K562 (cell line): Measurements from ENCODE around the gene IL1F10. TPM values are rescaled to one million over a fixed set of nuclear protein-coding genes. Genes with fewer than 3 reads are reported as not detected.

ENCODE experiments used
- BDP1 ChIP-seq: IDR thresholded peaks from 3 replicates; pipeline ENCODE4 v1.6.1; 2011; ENCODE audit not compliant: insufficient read length, insufficient read depth
- CXXC5 ChIP-seq: fragments of 250-450 bp; sonication (Bioruptor Pico); IDR thresholded peaks from 2 replicates; pipeline ENCODE4 v1.8.0; 2022; ENCODE audit warnings: inconsistent platforms, mild to moderate bottlenecking, moderate library complexity
- DPF2 ChIP-seq: fragments of 450-650 bp; IDR thresholded peaks from 2 replicates; pipeline ENCODE4 v1.6.1; 2016
- HDAC3 ChIP-seq: fragments of 450-650 bp; IDR thresholded peaks from 2 replicates; pipeline ENCODE4 v1.6.1; 2018; ENCODE audit warnings: borderline replicate concordance, mild to moderate bottlenecking, moderate library complexity; ENCODE audit not compliant: partially characterized antibody
- IFI16 ChIP-seq: fragments of 250-450 bp; sonication (Bioruptor Pico); IDR thresholded peaks from 2 replicates; pipeline ENCODE4 v2.1.2; 2022; ENCODE audit warnings: mild to moderate bottlenecking, inconsistent platforms
- NR0B1 ChIP-seq: fragments of 450-650 bp; IDR thresholded peaks from one replicate; pipeline ENCODE4 v1.6.1; 2018; ENCODE audit warnings: mild to moderate bottlenecking, moderate library complexity; ENCODE audit not compliant: partially characterized antibody
- NR4A1 ChIP-seq, 2 experiments: fragments of 250-450 bp in 1 of 2; fragments of 450-650 bp in 1 of 2; sonication (Bioruptor Pico) in 1 of 2; IDR thresholded peaks; 2 replicates each; pipeline versions ENCODE4 v1.4.0 to v1.6.1; 2016 to 2020; ENCODE audit warnings: mild to moderate bottlenecking in 2 of 2, missing compliant biosample characterization in 1 of 2, missing genetic modification characterization in 1 of 2, moderate library complexity in 1 of 2
- OTX1 ChIP-seq: fragments of 450-650 bp; formaldehyde crosslinking; IDR thresholded peaks from 2 replicates; pipeline ENCODE4 v1.4.0; 2022; ENCODE audit warnings: mild to moderate bottlenecking
- PHB2 ChIP-seq: fragments of 450-650 bp; IDR thresholded peaks from 2 replicates; pipeline ENCODE4 v1.6.1; 2017; ENCODE audit warnings: low read depth
- PRDM10 ChIP-seq: fragments of 450-650 bp; IDR thresholded peaks from 2 replicates; pipeline ENCODE4 v1.6.1; 2018; ENCODE audit not compliant: partially characterized antibody
- SMARCB1 ChIP-seq: IDR thresholded peaks from 2 replicates; pipeline ENCODE4 v1.6.1; 2011; ENCODE audit warnings: improper control_type of control experiment, low read depth; ENCODE audit not compliant: insufficient read length
- SMARCE1 ChIP-seq: fragments of 450-650 bp; IDR thresholded peaks from 2 replicates; pipeline ENCODE4 v1.7.1; 2016; ENCODE audit warnings: mild to moderate bottlenecking
- TAL1 ChIP-seq: fragments of 450-650 bp; IDR thresholded peaks from 2 replicates; pipeline ENCODE4 v1.6.1; 2016; ENCODE audit warnings: mild to moderate bottlenecking
- TOE1 ChIP-seq, 2 experiments: fragments of 450-650 bp in 1 of 2; sonication (generic) in 1 of 2; formaldehyde crosslinking in 1 of 2; IDR thresholded peaks; 2 replicates each; pipeline versions ENCODE4 v1.7.1 to v1.8.0; 2016 to 2022; ENCODE audit warnings: borderline replicate concordance in 2 of 2, mild to moderate bottlenecking in 2 of 2, antibody characterized with exemption in 1 of 2, inconsistent platforms in 1 of 2, low read depth in 1 of 2, missing genetic modification reagents in 1 of 2, moderate library complexity in 1 of 2
- XRCC5 ChIP-seq: fragments of 200-400 bp; formaldehyde crosslinking; IDR thresholded peaks from 2 replicates; pipeline ENCODE4 v1.6.1; 2017; ENCODE audit warnings: low read depth, mild to moderate bottlenecking, low read length
- polyA plus RNA-seq, 8 experiments: library from polyadenylated mRNA; depleted of rRNA in 4 of 8; stranded (reverse) in 5 of 8; unstranded in 3 of 8; fragments of >200 nt; fragmentation: Nextera tagmentation in 2 of 8; fragmentation: Illumina TruSeq in 1 of 8; extraction: Ambion mirVana in 2 of 8; extraction: Trizol in 1 of 8; gene quantifications; 2 replicates each; pipeline versions ENCODE4 v1.2.1 to v1.2.3, GENCODE V29; 2011 to 2014; ENCODE audit warnings: inconsistent platforms in 1 of 8, missing spikeins in 1 of 8
- total RNA-seq, 7 experiments: library from RNA; depleted of rRNA in 6 of 7; stranded (reverse); fragments of >200 nt in 6 of 7; fragmentation: Illumina TruSeq in 2 of 7; extraction: Trizol in 2 of 7; gene quantifications; 2 replicates each; pipeline versions ENCODE4 v1.2.1 to v1.2.3, GENCODE V29; 2011 to 2021; ENCODE audit warnings: low replicate concordance in 1 of 7
- TF ChIP-seq, protein P1 (sequence below): fragments of 250-450 bp; sonication (Bioruptor Pico); IDR thresholded peaks from 2 replicates; pipeline ENCODE4 v1.4.0; 2020
- TF ChIP-seq, protein P2 (sequence below): fragments of 450-650 bp; IDR thresholded peaks from 2 replicates; pipeline ENCODE4 v1.6.1; 2016; ENCODE audit warnings: mild to moderate bottlenecking
- TF ChIP-seq, protein P3 (sequence below): sonication (generic); formaldehyde crosslinking; IDR thresholded peaks from 2 replicates; pipeline ENCODE4 v1.8.0; 2022; ENCODE audit warnings: mild to moderate bottlenecking, missing genetic modification reagents

IL1F10 gene
- total and polyA plus RNA-seq, 9 of the 15 experiments (the other 6 are each of a cell fraction or from before 2014, with no cell fraction given), result not detected

DNA sequence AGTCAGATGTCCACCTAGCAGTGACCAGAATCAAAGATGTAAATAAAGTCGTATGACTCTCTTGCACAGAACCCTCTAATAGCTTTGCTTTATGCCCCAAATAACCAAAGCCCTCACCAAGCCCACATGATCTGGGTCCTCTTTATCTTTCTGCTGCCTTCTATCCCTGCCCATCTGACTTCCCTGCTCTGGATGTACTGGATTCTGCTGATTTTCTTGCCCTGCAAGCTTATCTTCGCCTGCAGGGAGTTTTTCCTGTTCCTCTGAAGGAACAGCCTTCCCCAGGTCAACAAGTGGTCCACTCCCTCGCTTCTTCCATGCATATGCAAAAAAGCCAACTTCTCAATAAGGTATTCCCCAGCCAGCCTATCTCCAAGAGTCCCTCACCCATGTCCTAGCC is 33.8 kb upstream of the IL1F10 start (continued):
- no peak for TF ChIP-seq TOE1 (IDR thresholded peaks at IDR 0.05; ENCODE audit: borderline replicate concordance)
- no peak for TF ChIP-seq TOE1 (CRISPR knock-in tag; IDR thresholded peaks at IDR 0.05; ENCODE audit: borderline replicate concordance, low read depth)
- TF ChIP-seq IFI16, result no peak
- TF ChIP-seq PHB2, result peak; percentile 76
- TF ChIP-seq, protein P1, sequence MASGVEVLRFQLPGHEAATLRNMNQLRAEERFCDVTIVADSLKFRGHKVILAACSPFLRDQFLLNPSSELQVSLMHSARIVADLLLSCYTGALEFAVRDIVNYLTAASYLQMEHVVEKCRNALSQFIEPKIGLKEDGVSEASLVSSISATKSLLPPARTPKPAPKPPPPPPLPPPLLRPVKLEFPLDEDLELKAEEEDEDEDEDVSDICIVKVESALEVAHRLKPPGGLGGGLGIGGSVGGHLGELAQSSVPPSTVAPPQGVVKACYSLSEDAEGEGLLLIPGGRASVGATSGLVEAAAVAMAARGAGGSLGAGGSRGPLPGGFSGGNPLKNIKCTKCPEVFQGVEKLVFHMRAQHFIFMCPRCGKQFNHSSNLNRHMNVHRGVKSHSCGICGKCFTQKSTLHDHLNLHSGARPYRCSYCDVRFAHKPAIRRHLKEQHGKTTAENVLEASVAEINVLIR, result no peak
- TF ChIP-seq CXXC5 (CRISPR knock-in tag), result 0 out of 2 replicates have a peak, but pooled peaks have one; percentile 26
- peak; percentile 64 for TF ChIP-seq SMARCE1
- TF ChIP-seq OTX1 (CRISPR knock-in tag), result 0 out of 2 replicates have a peak, but pooled peaks have one; percentile 28
- TF ChIP-seq XRCC5, result no peak
- TF ChIP-seq TAL1, result peak; percentile 93
- TF ChIP-seq SMARCB1, result no peak
- no peak for TF ChIP-seq NR4A1 (CRISPR knock-in tag; IDR thresholded peaks at IDR 0.05)
- 0 out of 2 replicates have a peak, but pooled peaks have one; percentile 26 for TF ChIP-seq NR4A1 (tag; IDR thresholded peaks at IDR 0.05)
- peak; percentile 83 for TF ChIP-seq DPF2
- TF ChIP-seq PRDM10, result peak; percentile 57
- TF ChIP-seq, protein P2, sequence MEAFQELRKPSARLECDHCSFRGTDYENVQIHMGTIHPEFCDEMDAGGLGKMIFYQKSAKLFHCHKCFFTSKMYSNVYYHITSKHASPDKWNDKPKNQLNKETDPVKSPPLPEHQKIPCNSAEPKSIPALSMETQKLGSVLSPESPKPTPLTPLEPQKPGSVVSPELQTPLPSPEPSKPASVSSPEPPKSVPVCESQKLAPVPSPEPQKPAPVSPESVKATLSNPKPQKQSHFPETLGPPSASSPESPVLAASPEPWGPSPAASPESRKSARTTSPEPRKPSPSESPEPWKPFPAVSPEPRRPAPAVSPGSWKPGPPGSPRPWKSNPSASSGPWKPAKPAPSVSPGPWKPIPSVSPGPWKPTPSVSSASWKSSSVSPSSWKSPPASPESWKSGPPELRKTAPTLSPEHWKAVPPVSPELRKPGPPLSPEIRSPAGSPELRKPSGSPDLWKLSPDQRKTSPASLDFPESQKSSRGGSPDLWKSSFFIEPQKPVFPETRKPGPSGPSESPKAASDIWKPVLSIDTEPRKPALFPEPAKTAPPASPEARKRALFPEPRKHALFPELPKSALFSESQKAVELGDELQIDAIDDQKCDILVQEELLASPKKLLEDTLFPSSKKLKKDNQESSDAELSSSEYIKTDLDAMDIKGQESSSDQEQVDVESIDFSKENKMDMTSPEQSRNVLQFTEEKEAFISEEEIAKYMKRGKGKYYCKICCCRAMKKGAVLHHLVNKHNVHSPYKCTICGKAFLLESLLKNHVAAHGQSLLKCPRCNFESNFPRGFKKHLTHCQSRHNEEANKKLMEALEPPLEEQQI, result peak; percentile 82
- TF ChIP-seq, protein P3, sequence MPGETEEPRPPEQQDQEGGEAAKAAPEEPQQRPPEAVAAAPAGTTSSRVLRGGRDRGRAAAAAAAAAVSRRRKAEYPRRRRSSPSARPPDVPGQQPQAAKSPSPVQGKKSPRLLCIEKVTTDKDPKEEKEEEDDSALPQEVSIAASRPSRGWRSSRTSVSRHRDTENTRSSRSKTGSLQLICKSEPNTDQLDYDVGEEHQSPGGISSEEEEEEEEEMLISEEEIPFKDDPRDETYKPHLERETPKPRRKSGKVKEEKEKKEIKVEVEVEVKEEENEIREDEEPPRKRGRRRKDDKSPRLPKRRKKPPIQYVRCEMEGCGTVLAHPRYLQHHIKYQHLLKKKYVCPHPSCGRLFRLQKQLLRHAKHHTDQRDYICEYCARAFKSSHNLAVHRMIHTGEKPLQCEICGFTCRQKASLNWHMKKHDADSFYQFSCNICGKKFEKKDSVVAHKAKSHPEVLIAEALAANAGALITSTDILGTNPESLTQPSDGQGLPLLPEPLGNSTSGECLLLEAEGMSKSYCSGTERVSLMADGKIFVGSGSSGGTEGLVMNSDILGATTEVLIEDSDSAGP (CRISPR knock-in tag), result no peak
- TF ChIP-seq NR0B1, result no peak
- TF ChIP-seq BDP1, result no peak
- no peak for TF ChIP-seq HDAC3
